ENCODE measurements around the gene DNAH10.

GRCh38 chr12:123853396-123854070 is 91.4 kb downstream of the DNAH10 start:
- no peak for TF ChIP-seq CTCF (IDR thresholded peaks at IDR 0.05)
- TF ChIP-seq POLR2A (IDR thresholded peaks at IDR 0.05): no peak
